ENCODE data around the gene TRPT1.

DNA sequence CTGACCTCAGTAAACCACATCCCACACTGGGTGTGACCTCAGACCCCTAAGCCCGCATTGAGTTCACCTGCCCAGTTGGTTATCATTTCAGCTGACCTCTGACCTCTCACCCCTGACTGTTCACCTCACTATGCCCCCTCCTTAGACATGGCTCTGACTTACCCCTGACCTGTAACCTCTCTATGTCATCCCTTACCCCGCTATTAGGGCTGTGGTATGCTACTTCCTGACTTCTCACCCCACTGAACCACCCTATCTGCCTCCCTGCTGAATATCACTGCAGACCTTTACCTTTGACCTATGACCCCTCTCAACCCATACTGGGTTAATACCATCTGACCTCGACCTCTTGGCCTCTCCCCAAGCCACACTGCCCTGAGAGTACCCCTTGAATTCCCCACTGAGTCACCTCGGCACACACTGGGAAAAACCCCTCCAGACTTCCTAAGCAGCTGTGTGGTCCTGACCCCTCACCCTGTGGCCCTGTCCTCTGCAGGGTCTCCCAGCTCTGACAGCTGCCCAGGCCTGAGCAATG is 33.6 kb upstream of the TRPT1 start:
- TF ChIP-seq POLR2A (IDR thresholded peaks at IDR 0.05): no peak
- TF ChIP-seq, protein P1, sequence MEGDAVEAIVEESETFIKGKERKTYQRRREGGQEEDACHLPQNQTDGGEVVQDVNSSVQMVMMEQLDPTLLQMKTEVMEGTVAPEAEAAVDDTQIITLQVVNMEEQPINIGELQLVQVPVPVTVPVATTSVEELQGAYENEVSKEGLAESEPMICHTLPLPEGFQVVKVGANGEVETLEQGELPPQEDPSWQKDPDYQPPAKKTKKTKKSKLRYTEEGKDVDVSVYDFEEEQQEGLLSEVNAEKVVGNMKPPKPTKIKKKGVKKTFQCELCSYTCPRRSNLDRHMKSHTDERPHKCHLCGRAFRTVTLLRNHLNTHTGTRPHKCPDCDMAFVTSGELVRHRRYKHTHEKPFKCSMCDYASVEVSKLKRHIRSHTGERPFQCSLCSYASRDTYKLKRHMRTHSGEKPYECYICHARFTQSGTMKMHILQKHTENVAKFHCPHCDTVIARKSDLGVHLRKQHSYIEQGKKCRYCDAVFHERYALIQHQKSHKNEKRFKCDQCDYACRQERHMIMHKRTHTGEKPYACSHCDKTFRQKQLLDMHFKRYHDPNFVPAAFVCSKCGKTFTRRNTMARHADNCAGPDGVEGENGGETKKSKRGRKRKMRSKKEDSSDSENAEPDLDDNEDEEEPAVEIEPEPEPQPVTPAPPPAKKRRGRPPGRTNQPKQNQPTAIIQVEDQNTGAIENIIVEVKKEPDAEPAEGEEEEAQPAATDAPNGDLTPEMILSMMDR (IDR thresholded peaks at IDR 0.05): no peak

All from testis (tissue), 2 donors.